D341Med (cell line): ENCODE results near the gene SCP2.

Experiments used
- DNase-seq: peaks from one replicate; pipeline ENCODE4 v3.0.0; 2012; ENCODE audit warnings: low spot score

The SCP2 gene

GRCh38 chr1:53082826-53083455 lies 155.9 kb downstream of the SCP2 start:
- no peak for DNase-seq

- DNase-seq = no peak
Observed at GRCh38 chr1:53083636-53084588, 156.8 kb downstream of the SCP2 start.

- no peak for DNase-seq
Observed at GRCh38 chr1:53084589-53084971, 157.5 kb downstream of the SCP2 start.

GRCh38 chr1:53085405-53085804 lies 158.3 kb downstream of the SCP2 start:
- DNase-seq = no peak

- no peak for DNase-seq
Observed at GRCh38 chr1:53086491-53087070, 159.5 kb downstream of the SCP2 start.

- DNase-seq = no peak
Observed at GRCh38 chr1:53087332-53088285, 160.5 kb downstream of the SCP2 start.

- peak; percentile 63 for DNase-seq
Observed at GRCh38 chr1:53088616-53089300, 161.7 kb downstream of the SCP2 start.

- no peak for DNase-seq
Observed at GRCh38 chr1:53089478-53090226, 162.6 kb downstream of the SCP2 start.

GRCh38 chr1:53090227-53091147 lies 163.4 kb downstream of the SCP2 start:
- DNase-seq = no peak

GRCh38 chr1:53091841-53092645 lies 165.0 kb downstream of the SCP2 start:
- DNase-seq = no peak

- no peak for DNase-seq
Observed at GRCh38 chr1:53092659-53093450, 165.8 kb downstream of the SCP2 start.

GRCh38 chr1:53093451-53093754 lies 166.3 kb downstream of the SCP2 start:
- DNase-seq = no peak

- DNase-seq = no peak
Observed at GRCh38 chr1:53093778-53094532, 166.9 kb downstream of the SCP2 start.

- DNase-seq = no peak
Observed at GRCh38 chr1:53094533-53094919, 167.4 kb downstream of the SCP2 start.
